ENCODE results near the gene FMN1.

FMN1 gene

DNA sequence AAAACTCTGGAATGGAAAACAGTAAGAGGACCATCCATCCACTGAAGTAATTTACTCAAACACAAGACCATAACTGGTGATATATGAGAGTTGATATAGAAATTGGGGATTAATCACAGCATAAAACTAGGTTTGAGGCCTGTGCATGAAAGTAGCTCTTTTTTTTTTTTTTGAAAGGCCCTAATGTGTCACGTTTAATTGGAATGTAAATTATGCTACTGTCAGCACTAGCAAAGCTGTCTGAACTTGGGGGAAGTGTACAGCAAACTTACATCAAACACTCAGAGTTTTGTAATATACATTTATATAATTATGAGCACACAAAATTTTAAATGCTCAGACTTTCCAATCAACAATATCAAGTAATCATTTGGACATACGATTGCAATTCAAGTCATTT is 322.6 kb downstream of the FMN1 start:
- TF ChIP-seq, protein P1, sequence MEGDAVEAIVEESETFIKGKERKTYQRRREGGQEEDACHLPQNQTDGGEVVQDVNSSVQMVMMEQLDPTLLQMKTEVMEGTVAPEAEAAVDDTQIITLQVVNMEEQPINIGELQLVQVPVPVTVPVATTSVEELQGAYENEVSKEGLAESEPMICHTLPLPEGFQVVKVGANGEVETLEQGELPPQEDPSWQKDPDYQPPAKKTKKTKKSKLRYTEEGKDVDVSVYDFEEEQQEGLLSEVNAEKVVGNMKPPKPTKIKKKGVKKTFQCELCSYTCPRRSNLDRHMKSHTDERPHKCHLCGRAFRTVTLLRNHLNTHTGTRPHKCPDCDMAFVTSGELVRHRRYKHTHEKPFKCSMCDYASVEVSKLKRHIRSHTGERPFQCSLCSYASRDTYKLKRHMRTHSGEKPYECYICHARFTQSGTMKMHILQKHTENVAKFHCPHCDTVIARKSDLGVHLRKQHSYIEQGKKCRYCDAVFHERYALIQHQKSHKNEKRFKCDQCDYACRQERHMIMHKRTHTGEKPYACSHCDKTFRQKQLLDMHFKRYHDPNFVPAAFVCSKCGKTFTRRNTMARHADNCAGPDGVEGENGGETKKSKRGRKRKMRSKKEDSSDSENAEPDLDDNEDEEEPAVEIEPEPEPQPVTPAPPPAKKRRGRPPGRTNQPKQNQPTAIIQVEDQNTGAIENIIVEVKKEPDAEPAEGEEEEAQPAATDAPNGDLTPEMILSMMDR (IDR thresholded peaks at IDR 0.05; ENCODE audit: low read depth, low read length, missing control alignments) = no peak
- no peak for DNase-seq (ENCODE audit: low read depth)
- in situ Hi-C loops (cut with HindIII; ENCODE audit: low sequenced_read_pairs) = no loop called here
- no peak overlapping the region for H3K4me3 ChIP-seq (ENCODE audit: low read depth, low read length)

DNA sequence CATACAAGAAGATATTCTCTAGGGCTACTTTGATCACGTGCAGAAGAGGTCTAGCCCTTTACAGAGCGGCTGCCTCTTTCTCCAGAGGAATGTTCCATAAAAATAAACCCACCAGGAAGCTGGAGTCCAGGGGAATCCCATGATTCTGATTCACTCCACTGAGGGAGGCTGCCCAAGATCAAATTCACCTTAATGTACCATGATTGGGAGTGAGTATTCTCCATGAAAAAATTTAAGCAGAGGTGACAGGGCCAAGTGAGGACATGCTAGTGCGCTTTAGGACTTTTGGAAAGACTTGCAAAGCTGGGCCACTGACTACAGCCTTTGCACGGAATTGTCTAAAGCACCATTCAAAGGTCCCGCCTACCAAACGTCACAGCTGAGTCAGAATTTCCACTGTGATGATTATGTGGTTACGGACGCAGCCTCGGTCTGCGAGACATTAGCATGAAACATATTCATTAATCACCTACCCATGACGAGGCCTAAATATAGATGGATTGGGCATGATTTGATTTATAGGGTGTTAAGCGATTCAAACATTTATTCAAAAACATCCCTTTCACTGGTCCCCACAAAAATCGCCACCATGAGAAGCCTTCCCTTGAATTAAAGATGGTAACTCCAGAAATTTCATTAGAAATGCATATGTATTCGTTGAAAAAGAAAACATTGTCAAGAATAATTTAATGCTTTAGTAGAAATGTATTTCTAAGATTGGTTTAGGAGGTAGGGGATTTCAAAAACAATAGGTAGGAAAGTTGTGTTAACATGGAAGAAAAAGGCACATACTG is 324.1 kb downstream of the FMN1 start:
- TF ChIP-seq, protein P1 (IDR thresholded peaks at IDR 0.05; ENCODE audit: low read depth, low read length, missing control alignments) = no peak
- in situ Hi-C loops (cut with HindIII; ENCODE audit: low sequenced_read_pairs) = no loop called here
- no peak overlapping the region for H3K4me3 ChIP-seq (ENCODE audit: low read depth, low read length)
- DNase-seq (ENCODE audit: low read depth) = peak; percentile 97

DNA sequence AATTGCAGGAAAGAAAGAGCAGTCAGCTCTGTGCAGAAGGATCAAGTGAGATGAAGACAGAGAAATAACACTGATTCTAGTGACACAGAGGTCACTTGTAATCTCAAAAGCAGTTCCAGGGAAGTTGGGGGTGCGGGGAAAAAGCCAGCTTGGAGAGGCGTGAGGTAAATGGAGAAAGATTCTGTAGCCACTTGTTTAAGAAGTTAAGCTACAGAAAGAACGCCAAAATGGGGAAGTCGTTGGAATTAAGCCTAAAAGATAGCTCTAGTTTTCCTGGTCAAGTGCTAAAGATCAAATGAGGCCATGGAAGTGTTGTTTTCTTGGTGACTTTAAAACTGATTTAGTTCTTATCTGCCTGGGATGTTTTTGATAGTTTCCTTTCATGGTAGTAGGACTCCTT is 324.7 kb downstream of the FMN1 start:
- TF ChIP-seq, protein P1 (IDR thresholded peaks at IDR 0.05; ENCODE audit: low read depth, low read length, missing control alignments) = no peak
- no peak overlapping the region for H3K4me3 ChIP-seq (ENCODE audit: low read depth, low read length)
- in situ Hi-C loops (cut with HindIII; ENCODE audit: low sequenced_read_pairs) = no loop called here
- DNase-seq (ENCODE audit: low read depth) = no peak

DNA sequence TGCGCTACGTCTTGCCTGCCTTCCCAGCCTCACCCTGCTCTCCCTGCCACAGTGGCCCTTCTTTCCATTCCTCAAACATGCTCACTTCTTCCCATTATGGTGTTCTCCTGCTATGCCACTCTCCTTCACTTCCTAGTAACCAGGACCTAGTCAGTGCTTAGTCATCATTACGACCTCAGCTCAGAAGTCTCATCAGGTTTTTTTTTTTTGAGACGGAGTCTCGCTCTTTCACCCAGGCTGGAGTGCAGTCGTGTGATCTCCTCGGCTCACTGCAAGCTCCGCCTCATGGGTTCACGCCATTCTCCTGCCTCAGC is 327.2 kb downstream of the FMN1 start:
- TF ChIP-seq, protein P1 (IDR thresholded peaks at IDR 0.05; ENCODE audit: low read depth, low read length, missing control alignments) = no peak
- in situ Hi-C loops (cut with HindIII; ENCODE audit: low sequenced_read_pairs) = no loop called here
- DNase-seq (ENCODE audit: low read depth) = no peak
- H3K4me3 ChIP-seq (ENCODE audit: low read depth, low read length) = no peak overlapping the region

DNA sequence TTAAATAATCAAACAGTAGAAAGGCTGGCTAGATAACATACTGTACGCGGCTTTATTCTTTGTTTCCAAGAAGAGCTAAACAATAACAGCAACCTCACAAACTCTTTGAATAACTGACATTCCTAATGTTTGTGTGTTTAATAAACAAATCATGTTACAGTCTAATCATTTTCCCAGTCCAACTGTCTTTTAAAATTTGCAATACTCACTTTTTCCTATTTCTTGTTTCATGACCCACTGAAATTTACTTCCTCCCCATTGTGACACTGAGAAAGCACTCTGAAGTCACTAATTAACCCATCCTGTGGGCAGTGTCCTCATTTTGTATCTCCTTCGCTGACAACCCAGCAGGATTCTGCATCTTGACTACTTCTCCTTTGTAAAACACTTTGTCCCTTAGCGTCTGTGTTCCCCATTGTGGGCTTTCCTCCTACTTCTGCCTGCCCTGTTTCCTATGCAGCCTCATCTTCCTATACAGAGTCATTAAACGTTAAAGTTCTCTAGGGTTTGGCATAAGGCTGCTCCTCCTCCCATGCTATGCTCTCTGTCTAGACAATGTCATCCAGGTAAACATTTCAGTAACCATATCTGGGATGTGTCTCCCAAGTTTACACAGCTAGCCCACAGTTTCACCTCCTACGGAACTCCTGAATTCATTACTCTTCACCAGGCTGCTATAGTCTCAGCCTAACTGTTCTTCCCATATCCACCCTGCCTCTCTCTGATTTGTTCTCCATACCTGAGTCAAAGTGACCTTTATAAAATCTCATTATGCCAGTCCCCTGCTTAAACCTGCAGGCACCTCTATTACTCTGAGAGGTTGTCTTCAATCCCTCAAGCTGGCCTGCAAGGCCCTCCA is 327.8 kb downstream of the FMN1 start:
- no peak for DNase-seq (ENCODE audit: low read depth)
- in situ Hi-C loops (cut with HindIII; ENCODE audit: low sequenced_read_pairs) = no loop called here
- TF ChIP-seq, protein P1 (IDR thresholded peaks at IDR 0.05; ENCODE audit: low read depth, low read length, missing control alignments) = no peak

DNA sequence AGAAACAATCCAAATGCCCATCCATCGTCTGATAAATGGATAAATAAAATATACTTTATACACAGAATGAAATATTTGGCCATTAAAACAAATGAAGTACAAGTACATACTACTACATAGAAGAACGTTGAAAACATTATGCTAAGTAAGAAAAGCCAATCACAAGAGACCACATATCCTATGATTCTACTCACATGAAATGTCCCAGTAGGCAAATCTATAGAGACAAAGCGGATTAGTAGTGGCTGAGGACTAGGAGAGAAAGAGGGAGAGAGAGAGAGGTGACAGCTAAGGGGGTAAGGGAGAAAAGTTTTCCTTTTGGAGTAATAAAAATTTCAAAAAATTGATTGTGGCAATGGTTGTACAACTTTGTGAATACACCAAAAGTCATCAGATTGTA is 329.7 kb downstream of the FMN1 start:
- TF ChIP-seq, protein P1 (IDR thresholded peaks at IDR 0.05; ENCODE audit: low read depth, low read length, missing control alignments) = no peak
- no peak for DNase-seq (ENCODE audit: low read depth)
- in situ Hi-C loops (cut with HindIII; ENCODE audit: low sequenced_read_pairs) = no loop called here
- no peak overlapping the region for H3K4me3 ChIP-seq (ENCODE audit: low read depth, low read length)

More for the DNA sequence above, 327.8 kb downstream of the FMN1 start:
- no peak overlapping the region for H3K4me3 ChIP-seq (ENCODE audit: low read depth, low read length)

Measured in astrocyte of the cerebellum (primary cell).